22Rv1 (cell line): ENCODE results near the gene AMPH.

Experiments
- H3K27ac ChIP-seq: fragments of 450-650 bp; 2 replicates; pipeline ENCODE4 v1.5.1; 2017
- CTCF ChIP-seq: fragments of 450-650 bp; IDR thresholded peaks from 2 replicates; pipeline ENCODE4 v1.5.1; 2017; ENCODE audit warnings: mild to moderate bottlenecking
- ZFX ChIP-seq: fragments of 450-650 bp; IDR thresholded peaks from 2 replicates; pipeline ENCODE4 v1.6.1; 2017; ENCODE audit warnings: antibody characterized with exemption, borderline replicate concordance

The AMPH gene

GRCh38 chr7:38541440-38541839 is 89.7 kb downstream of the AMPH start:
- TF ChIP-seq ZFX (no peak), CTCF (no peak)
- H3K27ac ChIP-seq: no peak overlapping the region

- TF ChIP-seq ZFX (no peak), CTCF (no peak)
These were observed 91.6 kb downstream of the AMPH start for GRCh38 chr7:38539477-38540081.

GRCh38 chr7:38535073-38535472 is 96.1 kb downstream of the AMPH start:
- no peak overlapping the region for H3K27ac ChIP-seq
- TF ChIP-seq CTCF (no peak), ZFX (no peak)

More at GRCh38 chr7:38539477-38540081, 91.6 kb downstream of the AMPH start:
- no peak overlapping the region for H3K27ac ChIP-seq

GRCh38 chr7:38525857-38526256 is 105.3 kb downstream of the AMPH start:
- no peak overlapping the region for H3K27ac ChIP-seq
- TF ChIP-seq ZFX (no peak), CTCF (no peak)

- TF ChIP-seq ZFX: no peak
- TF ChIP-seq CTCF: no peak
- no peak overlapping the region for H3K27ac ChIP-seq
These were observed 106.4 kb downstream of the AMPH start for GRCh38 chr7:38524786-38525185.

- TF ChIP-seq CTCF: no peak
- no peak for TF ChIP-seq ZFX
These were observed 110.4 kb downstream of the AMPH start for GRCh38 chr7:38520741-38521140.

GRCh38 chr7:38518541-38518940 is 112.6 kb downstream of the AMPH start:
- no peak overlapping the region for H3K27ac ChIP-seq
- TF ChIP-seq CTCF (no peak), ZFX (no peak)

More at GRCh38 chr7:38520741-38521140, 110.4 kb downstream of the AMPH start:
- H3K27ac ChIP-seq: no peak overlapping the region
